HEK293 (cell line): Measurements from ENCODE around the gene RRP1.

Experiments
- CTCF ChIA-PET: fragments of 350-600 bp; formaldehyde crosslinking; extraction: SDS; loops from one replicate; lab custom pipeline; 2021; ENCODE audit warnings: antibody characterized with exemption; lab: Yijun Ruan, JAX
- POLR2A ChIA-PET: fragments of 300-600 bp; formaldehyde crosslinking; extraction: SDS; loops from one replicate; lab custom pipeline; 2020; ENCODE audit warnings: antibody characterized with exemption, inconsistent platforms; lab: Yijun Ruan, JAX
- H3K27ac ChIP-seq: fragments of 200-500 bp; sonication (Bioruptor generic); 2 replicates; pipeline ENCODE4 v1.5.1; 2014; ENCODE audit warnings: low read depth, low read length, control low read depth, inconsistent platforms; ENCODE audit errors: extremely low read depth
- H3K36me3 ChIP-seq, 2 experiments: fragments of 200-500 bp in 1 of 2; sonication (Bioruptor generic) in 1 of 2; 1 replicate in 1 of 2; 2 replicates in 1 of 2; pipeline ENCODE4 v1.5.1; 2014 to 2017; ENCODE audit warnings: inconsistent platforms in 2 of 2, low read length in 2 of 2; ENCODE audit not compliant: control insufficient read depth in 2 of 2, insufficient read depth in 1 of 2
- H3K4me1 ChIP-seq: fragments of 200-500 bp; sonication (Bioruptor generic); 2 replicates; pipeline ENCODE4 v1.5.1; 2014; ENCODE audit warnings: mild to moderate bottlenecking, low read length, inconsistent platforms; ENCODE audit not compliant: control insufficient read depth, insufficient read depth
- H3K4me3 ChIP-seq: 2 replicates; pipeline ENCODE4 v1.5.1; 2011; ENCODE audit warnings: low read depth, mild to moderate bottlenecking, control low read depth, low read length, moderate library complexity
- H3K9me3 ChIP-seq: fragments of 200-500 bp; sonication (Bioruptor generic); 2 replicates; pipeline ENCODE4 v1.5.1; 2014; ENCODE audit warnings: low read depth, low read length, inconsistent platforms; ENCODE audit not compliant: control insufficient read depth, insufficient read depth
- GLI4 ChIP-seq: fragments of 450-650 bp; formaldehyde crosslinking; IDR thresholded peaks from 2 replicates; pipeline ENCODE4 v1.5.1; 2016; ENCODE audit warnings: missing biosample characterization, missing genetic modification characterization
- HOXC10 ChIP-seq: sonication (generic); formaldehyde crosslinking; IDR thresholded peaks from 2 replicates; pipeline ENCODE4 v1.8.1; 2023; ENCODE audit warnings: mild to moderate bottlenecking, missing genetic modification reagents
- SCRT1 ChIP-seq: fragments of 450-650 bp; formaldehyde crosslinking; IDR thresholded peaks from 2 replicates; pipeline ENCODE4 v1.5.1; 2016; ENCODE audit warnings: missing biosample characterization, missing genetic modification characterization, borderline replicate concordance
- SP2 ChIP-seq: fragments of 450-650 bp; formaldehyde crosslinking; IDR thresholded peaks from 2 replicates; pipeline ENCODE4 v1.5.1; 2016; ENCODE audit warnings: missing biosample characterization, missing genetic modification characterization
- YY1 ChIP-seq: fragments of 450-650 bp; formaldehyde crosslinking; IDR thresholded peaks from 2 replicates; pipeline ENCODE4 v1.5.1; 2018; ENCODE audit warnings: missing biosample characterization, missing genetic modification characterization
- ZIC2 ChIP-seq: fragments of 450-650 bp; formaldehyde crosslinking; IDR thresholded peaks from 2 replicates; pipeline ENCODE4 v1.5.1; 2016; ENCODE audit warnings: missing biosample characterization, missing genetic modification characterization
- ZNF155 ChIP-seq: fragments of 450-650 bp; formaldehyde crosslinking; IDR thresholded peaks from 2 replicates; pipeline ENCODE4 v1.5.1; 2016; ENCODE audit warnings: missing biosample characterization, missing genetic modification characterization
- ZNF174 ChIP-seq: fragments of 450-650 bp; formaldehyde crosslinking; IDR thresholded peaks from 2 replicates; pipeline ENCODE4 v1.5.0; 2017; ENCODE audit warnings: missing biosample characterization, mild to moderate bottlenecking, missing genetic modification characterization
- ZNF202 ChIP-seq: fragments of 450-650 bp; formaldehyde crosslinking; IDR thresholded peaks from 2 replicates; pipeline ENCODE4 v1.5.1; 2016; ENCODE audit warnings: missing biosample characterization, missing genetic modification characterization, borderline replicate concordance
- ZNF214 ChIP-seq: fragments of 450-650 bp; formaldehyde crosslinking; IDR thresholded peaks from 2 replicates; pipeline ENCODE4 v1.5.1; 2017; ENCODE audit warnings: missing biosample characterization, mild to moderate bottlenecking, missing genetic modification characterization, borderline replicate concordance
- ZNF391 ChIP-seq: fragments of 450-650 bp; formaldehyde crosslinking; IDR thresholded peaks from 2 replicates; pipeline ENCODE4 v1.5.1; 2016; ENCODE audit warnings: low read depth, missing biosample characterization, missing genetic modification characterization, borderline replicate concordance
- ZNF433 ChIP-seq: fragments of 450-650 bp; formaldehyde crosslinking; IDR thresholded peaks from 2 replicates; pipeline ENCODE4 v1.5.1; 2016; ENCODE audit warnings: missing biosample characterization, missing genetic modification characterization, low read depth
- ZNF561 ChIP-seq: fragments of 450-650 bp; IDR thresholded peaks from 2 replicates; pipeline ENCODE4 v1.5.1; 2018; ENCODE audit warnings: missing biosample characterization, missing genetic modification characterization, borderline replicate concordance
- ZNF600 ChIP-seq: fragments of 450-650 bp; formaldehyde crosslinking; IDR thresholded peaks from 2 replicates; pipeline ENCODE4 v1.5.1; 2016; ENCODE audit warnings: missing biosample characterization, missing genetic modification characterization
- ZNF677 ChIP-seq: fragments of 450-650 bp; IDR thresholded peaks from 2 replicates; pipeline ENCODE4 v1.5.0; 2018; ENCODE audit warnings: missing biosample characterization, mild to moderate bottlenecking, missing genetic modification characterization, moderate library complexity
- ZNF785 ChIP-seq: fragments of 450-650 bp; formaldehyde crosslinking; IDR thresholded peaks from 2 replicates; pipeline ENCODE4 v1.5.1; 2016; ENCODE audit warnings: missing biosample characterization, missing genetic modification characterization
- TF ChIP-seq, protein P1 (sequence below): fragments of 450-650 bp; formaldehyde crosslinking; IDR thresholded peaks from 2 replicates; pipeline ENCODE4 v1.5.1; 2016; ENCODE audit warnings: missing biosample characterization, missing genetic modification characterization, low read depth
- TF ChIP-seq, protein P2 (sequence below): fragments of 450-650 bp; formaldehyde crosslinking; IDR thresholded peaks from 2 replicates; pipeline ENCODE4 v1.5.1; 2016; ENCODE audit warnings: missing biosample characterization, missing genetic modification characterization
- TF ChIP-seq, protein P3 (sequence below): fragments of 450-650 bp; formaldehyde crosslinking; IDR thresholded peaks from 2 replicates; pipeline ENCODE4 v1.5.1; 2016; ENCODE audit warnings: missing biosample characterization, missing genetic modification characterization
- TF ChIP-seq, protein P4 (sequence below): fragments of 450-650 bp; formaldehyde crosslinking; IDR thresholded peaks from 2 replicates; pipeline ENCODE4 v1.5.1; 2016; ENCODE audit warnings: missing biosample characterization, missing genetic modification characterization
- TF ChIP-seq, protein P5 (sequence below): fragments of 450-650 bp; formaldehyde crosslinking; IDR thresholded peaks from 2 replicates; pipeline ENCODE4 v1.5.1; 2016; ENCODE audit warnings: missing biosample characterization, missing genetic modification characterization
- TF ChIP-seq, protein P6 (sequence below): fragments of 450-650 bp; formaldehyde crosslinking; conservative IDR thresholded peaks from 2 replicates; pipeline ENCODE4 v1.5.1; 2016; ENCODE audit warnings: low read depth, missing biosample characterization, missing genetic modification characterization

The RRP1 gene

DNA sequence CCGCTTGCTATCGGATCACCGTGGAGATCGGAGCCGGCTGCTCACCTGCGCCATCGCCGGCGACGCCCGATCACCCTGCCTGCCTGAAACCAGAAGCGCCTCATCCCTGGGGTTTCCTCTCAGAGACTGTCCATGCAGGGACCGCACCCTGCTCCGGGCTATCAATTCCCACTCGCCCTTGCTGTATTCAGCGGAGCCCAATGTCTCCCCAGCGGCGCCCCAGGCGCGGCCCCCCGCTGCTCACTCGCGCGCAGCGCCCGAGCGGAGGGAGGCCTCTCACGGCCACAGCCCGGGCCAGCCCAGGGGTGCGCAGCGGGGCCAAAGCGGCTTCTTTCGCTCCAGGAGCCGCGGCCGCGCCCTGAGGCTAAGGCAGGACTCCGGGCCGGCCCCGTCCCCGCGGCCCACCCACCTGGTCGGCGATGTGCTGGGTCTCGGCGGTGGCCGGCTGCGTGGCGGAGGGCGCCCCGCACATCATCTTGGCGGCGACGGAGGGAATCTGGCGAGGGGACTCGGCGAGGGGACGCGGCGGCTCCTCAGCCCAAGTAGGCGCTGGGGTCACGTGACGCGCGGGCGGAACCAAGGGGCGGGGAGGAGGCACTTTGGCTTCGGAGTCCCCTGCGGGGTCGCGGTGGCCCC is 13.5 kb upstream of the RRP1 start, which contains the start of gene CSTB (continued):
- TF ChIP-seq ZNF677, result 0 out of 2 replicates have a peak, but pooled peaks have one; percentile 21
- TF ChIP-seq, protein P1, sequence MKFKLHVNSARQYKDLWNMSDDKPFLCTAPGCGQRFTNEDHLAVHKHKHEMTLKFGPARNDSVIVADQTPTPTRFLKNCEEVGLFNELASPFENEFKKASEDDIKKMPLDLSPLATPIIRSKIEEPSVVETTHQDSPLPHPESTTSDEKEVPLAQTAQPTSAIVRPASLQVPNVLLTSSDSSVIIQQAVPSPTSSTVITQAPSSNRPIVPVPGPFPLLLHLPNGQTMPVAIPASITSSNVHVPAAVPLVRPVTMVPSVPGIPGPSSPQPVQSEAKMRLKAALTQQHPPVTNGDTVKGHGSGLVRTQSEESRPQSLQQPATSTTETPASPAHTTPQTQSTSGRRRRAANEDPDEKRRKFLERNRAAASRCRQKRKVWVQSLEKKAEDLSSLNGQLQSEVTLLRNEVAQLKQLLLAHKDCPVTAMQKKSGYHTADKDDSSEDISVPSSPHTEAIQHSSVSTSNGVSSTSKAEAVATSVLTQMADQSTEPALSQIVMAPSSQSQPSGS (tag by site-specific recombination), result no peak
- TF ChIP-seq SP2 (tag by site-specific recombination), result peak; percentile 69
- TF ChIP-seq, protein P2, sequence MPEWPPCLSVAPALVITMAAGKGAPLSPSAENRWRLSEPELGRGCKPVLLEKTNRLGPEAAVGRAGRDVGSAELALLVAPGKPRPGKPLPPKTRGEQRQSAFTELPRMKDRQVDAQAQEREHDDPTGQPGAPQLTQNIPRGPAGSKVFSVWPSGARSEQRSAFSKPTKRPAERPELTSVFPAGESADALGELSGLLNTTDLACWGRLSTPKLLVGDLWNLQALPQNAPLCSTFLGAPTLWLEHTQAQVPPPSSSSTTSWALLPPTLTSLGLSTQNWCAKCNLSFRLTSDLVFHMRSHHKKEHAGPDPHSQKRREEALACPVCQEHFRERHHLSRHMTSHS (tag by site-specific recombination), result no peak
- peak; percentile 92 for TF ChIP-seq ZIC2 (tag by site-specific recombination)
- no peak for TF ChIP-seq ZNF214 (tag by site-specific recombination)
- no peak for TF ChIP-seq ZNF174 (tag by site-specific recombination)
- TF ChIP-seq ZNF561 (tag by site-specific recombination), result peak; percentile 97

DNA sequence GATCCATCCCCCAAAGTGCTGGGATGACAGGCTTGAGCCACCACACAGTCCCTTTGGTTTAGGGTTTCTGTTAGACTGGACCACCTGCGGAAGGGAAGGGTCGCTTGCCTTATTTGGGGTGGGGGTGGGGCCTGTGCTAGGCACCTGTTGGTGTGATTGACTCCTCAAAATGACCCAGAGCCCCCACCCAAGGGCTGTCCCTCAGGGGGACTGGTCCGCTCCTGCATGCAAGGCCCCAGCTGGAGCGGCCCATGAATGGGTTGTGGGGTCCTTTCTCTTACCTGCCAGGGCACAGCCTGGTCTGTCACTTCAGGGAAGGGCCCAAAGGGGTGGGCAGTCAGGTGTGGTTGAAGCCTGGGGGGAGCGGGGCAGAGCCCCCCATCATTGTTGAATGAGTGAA is 11.4 kb upstream of the RRP1 start:
- POLR2A ChIA-PET, result interaction anchor here (1.2 kb wide), 1 partner anchor 233 kb away, joined by 4 read pairs; no protein-coding TSS in a partner anchor
- H3K36me3 ChIP-seq, result peaks cover 4 to 20% of the 10 kb centered on the region in 2 experiments; a peak in 2 of 3 replicates
- H3K27ac ChIP-seq, result no peak overlapping the region
- no peak overlapping the region for H3K4me3 ChIP-seq
- CTCF ChIA-PET, result no interaction called here
- H3K4me1 ChIP-seq, result no peaks in the 10 kb centered on the region
- no peaks in the 10 kb centered on the region for H3K9me3 ChIP-seq
- TF ChIP-seq SCRT1 (no peak; the same call in 1 of the 2 replicates), ZNF433 (no peak), ZNF391 (tag by site-specific recombination) (no peak), SP2 (tag by site-specific recombination) (no peak), GLI4 (no peak), ZNF202 (tag by site-specific recombination) (no peak), ZNF155 (tag by site-specific recombination) (no peak), ZNF600 (tag by site-specific recombination) (no peak), HOXC10 (CRISPR knock-in tag) (no peak), ZNF785 (tag by site-specific recombination) (no peak), YY1 (tag by site-specific recombination) (no peak)
- TF ChIP-seq, protein P3, sequence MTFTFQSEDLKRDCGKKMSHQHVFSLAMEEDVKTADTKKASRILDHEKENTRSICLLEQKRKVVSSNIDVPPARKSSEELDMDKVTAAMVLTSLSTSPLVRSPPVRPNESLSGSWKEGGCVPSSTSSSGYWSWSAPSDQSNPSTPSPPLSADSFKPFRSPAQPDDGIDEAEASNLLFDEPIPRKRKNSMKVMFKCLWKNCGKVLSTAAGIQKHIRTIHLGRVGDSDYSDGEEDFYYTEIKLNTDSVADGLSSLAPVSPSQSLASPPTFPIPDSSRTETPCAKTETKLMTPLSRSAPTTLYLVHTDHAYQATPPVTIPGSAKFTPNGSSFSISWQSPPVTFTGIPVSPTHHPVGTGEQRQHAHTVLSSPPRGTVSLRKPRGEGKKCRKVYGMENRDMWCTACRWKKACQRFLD (tag by site-specific recombination), result no peak
- TF ChIP-seq, protein P4, sequence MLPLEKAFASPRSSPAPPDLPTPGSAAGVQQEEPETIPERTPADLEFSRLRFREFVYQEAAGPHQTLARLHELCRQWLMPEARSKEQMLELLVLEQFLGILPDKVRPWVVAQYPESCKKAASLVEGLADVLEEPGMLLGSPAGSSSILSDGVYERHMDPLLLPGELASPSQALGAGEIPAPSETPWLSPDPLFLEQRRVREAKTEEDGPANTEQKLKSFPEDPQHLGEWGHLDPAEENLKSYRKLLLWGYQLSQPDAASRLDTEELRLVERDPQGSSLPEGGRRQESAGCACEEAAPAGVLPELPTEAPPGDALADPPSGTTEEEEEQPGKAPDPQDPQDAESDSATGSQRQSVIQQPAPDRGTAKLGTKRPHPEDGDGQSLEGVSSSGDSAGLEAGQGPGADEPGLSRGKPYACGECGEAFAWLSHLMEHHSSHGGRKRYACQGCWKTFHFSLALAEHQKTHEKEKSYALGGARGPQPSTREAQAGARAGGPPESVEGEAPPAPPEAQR, result no peak
- TF ChIP-seq, protein P5, sequence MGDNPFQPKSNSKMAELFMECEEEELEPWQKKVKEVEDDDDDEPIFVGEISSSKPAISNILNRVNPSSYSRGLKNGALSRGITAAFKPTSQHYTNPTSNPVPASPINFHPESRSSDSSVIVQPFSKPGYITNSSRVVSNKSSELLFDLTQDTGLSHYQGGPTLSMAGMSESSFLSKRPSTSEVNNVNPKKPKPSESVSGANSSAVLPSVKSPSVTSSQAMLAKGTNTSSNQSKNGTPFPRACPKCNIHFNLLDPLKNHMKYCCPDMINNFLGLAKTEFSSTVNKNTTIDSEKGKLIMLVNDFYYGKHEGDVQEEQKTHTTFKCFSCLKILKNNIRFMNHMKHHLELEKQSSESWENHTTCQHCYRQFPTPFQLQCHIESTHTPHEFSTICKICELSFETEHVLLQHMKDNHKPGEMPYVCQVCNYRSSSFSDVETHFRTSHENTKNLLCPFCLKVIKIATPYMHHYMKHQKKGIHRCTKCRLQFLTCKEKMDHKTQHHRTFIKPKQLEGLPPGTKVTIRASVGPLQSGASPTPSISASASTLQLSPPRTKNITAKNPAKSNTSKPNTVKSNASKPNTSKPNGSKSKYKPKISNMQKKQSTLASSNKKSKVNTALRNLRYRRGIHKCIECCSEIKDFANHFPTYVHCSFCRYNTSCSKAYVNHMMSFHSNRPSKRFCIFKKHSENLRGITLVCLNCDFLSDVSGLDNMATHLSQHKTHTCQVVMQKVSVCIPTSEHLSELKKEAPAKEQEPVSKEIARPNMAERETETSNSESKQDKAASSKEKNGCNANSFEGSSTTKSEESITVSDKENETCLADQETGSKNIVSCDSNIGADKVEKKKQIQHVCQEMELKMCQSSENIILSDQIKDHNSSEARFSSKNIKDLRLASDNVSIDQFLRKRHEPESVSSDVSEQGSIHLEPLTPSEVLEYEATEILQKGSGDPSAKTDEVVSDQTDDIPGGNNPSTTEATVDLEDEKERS (tag by site-specific recombination), result no peak
- TF ChIP-seq, protein P6, sequence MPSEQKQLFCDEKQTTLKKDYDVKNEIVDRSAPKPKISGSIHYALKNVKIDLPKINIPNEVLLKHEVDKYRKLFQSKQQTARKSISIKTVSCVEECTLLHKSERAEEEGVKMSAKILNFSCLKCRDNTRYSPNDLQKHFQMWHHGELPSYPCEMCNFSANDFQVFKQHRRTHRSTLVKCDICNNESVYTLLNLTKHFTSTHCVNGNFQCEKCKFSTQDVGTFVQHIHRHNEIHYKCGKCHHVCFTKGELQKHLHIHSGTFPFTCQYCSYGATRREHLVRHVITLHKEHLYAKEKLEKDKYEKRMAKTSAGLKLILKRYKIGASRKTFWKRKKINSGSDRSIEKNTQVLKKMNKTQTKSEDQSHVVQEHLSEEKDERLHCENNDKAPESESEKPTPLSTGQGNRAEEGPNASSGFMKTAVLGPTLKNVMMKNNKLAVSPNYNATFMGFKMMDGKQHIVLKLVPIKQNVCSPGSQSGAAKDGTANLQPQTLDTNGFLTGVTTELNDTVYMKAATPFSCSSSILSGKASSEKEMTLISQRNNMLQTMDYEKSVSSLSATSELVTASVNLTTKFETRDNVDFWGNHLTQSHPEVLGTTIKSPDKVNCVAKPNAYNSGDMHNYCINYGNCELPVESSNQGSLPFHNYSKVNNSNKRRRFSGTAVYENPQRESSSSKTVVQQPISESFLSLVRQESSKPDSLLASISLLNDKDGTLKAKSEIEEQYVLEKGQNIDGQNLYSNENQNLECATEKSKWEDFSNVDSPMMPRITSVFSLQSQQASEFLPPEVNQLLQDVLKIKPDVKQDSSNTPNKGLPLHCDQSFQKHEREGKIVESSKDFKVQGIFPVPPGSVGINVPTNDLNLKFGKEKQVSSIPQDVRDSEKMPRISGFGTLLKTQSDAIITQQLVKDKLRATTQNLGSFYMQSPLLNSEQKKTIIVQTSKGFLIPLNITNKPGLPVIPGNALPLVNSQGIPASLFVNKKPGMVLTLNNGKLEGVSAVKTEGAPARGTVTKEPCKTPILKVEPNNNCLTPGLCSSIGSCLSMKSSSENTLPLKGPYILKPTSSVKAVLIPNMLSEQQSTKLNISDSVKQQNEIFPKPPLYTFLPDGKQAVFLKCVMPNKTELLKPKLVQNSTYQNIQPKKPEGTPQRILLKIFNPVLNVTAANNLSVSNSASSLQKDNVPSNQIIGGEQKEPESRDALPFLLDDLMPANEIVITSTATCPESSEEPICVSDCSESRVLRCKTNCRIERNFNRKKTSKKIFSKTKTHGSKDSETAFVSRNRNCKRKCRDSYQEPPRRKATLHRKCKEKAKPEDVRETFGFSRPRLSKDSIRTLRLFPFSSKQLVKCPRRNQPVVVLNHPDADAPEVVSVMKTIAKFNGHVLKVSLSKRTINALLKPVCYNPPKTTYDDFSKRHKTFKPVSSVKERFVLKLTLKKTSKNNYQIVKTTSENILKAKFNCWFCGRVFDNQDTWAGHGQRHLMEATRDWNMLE (tag by site-specific recombination), result no peak
